SK-N-MC (cell line): ENCODE data around the gene PRR7.
A peak's percentile ranks its signal among the peaks of the same experiment; 100 is the strongest.

ENCODE experiments used
- EZH2 ChIP-seq: fragments of 200-600 bp; sonication (generic); IDR thresholded peaks from one replicate; pipeline ENCODE4 v1.6.1; 2017; ENCODE audit warnings: antibody characterized with exemption
- FOXP2 ChIP-seq: optimal IDR thresholded peaks from 2 replicates; pipeline ENCODE3; 2011; ENCODE audit warnings: mild to moderate bottlenecking, moderate library complexity; ENCODE audit not compliant: insufficient read depth; ENCODE audit errors: extremely low read length, control extremely low read depth
- POLR2AphosphoS5 ChIP-seq: IDR thresholded peaks from 2 replicates; pipeline ENCODE4 v1.6.1; 2012; ENCODE audit warnings: mild to moderate bottlenecking, low read depth, low read length, borderline replicate concordance

DNA sequence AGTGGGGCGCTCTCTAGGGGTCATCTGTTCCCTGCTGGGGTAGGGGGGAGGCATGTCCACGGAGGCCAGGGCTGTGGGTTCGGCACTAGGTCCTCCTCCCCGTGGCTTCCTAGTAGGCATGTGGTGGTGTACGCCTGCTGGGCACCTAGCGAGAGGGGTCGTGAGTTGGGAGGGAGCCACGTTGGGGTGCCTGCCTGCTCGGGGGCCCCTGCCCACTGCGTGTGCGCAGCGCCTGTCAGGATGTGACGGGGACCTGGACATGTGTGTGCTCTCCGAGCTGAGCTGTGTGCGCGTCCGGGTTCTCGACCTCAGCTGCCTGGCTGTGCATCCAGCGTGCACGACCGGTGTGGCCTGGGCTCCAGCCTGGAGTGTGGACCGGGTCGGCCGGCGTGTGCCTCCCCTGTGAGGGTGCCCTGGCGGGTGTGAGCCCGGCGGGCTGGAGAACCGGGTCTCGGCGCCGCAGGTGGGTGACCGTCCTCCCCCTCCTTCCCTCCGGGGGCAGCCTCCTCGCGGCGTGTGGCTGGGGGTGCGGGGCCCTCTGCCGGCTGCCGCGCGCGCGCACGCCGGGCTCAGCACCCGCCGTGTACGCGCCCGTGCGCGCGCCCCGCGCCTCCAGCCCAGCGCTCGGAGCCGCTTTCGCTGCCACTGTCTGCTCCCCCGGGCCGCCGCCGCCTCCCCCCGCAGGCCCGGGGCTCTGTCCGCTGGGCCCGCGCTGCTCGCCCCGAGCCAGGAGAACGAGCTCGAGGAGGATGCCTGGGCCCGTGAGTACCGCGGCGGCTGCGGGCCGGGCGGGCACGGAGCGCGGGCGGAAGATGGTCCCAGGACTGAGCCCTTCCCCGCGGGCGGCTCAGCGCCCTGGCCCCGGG lies at the start of gene PRR7:
- TF ChIP-seq EZH2: no peak
- TF ChIP-seq POLR2AphosphoS5: peak; percentile 41; the same call in 1 of the 2 replicates
- TF ChIP-seq FOXP2: no peak
